ENCODE data around the gene TMEM219. TPM values are rescaled to one million over a fixed set of nuclear protein-coding genes. Genes with fewer than 3 reads are reported as not detected.
"Not testable (repeated sequence)": the region's sequence is repeated elsewhere in the genome, so short reads cannot be mapped to it uniquely, and the experiment has no call there.

Gene TMEM219
- total RNA-seq, 1 donor from 2014 or later: 82.4 TPM

GRCh38 chr16:29943846-29944799 is 17.8 kb upstream of the TMEM219 start:
- intact Hi-C loops (cut with DNase I): no loop called here
- ATAC-seq (peak; percentile 50), DNase-seq (ENCODE audit: low spot score) (no peak)

- ATAC-seq (no peak), DNase-seq (ENCODE audit: low spot score) (no peak)
- intact Hi-C loops (cut with DNase I): no loop called here
These were observed 14.0 kb upstream of the TMEM219 start for GRCh38 chr16:29947897-29948296.

GRCh38 chr16:29950806-29951461 is 10.9 kb upstream of the TMEM219 start:
- intact Hi-C loops (cut with DNase I): no loop called here
- DNase-seq (ENCODE audit: low spot score): no peak
- ATAC-seq: no peak

- ATAC-seq (no peak), DNase-seq (ENCODE audit: low spot score) (no peak)
- intact Hi-C loops (cut with DNase I): no loop called here
These were observed 10.1 kb upstream of the TMEM219 start for GRCh38 chr16:29951625-29952365.

- ATAC-seq: no peak
- no peak for DNase-seq (ENCODE audit: low spot score)
- intact Hi-C loops (cut with DNase I): no loop called here
These were observed 3.1 kb upstream of the TMEM219 start for GRCh38 chr16:29958756-29959155.

GRCh38 chr16:29959293-29959692 is 2.6 kb upstream of the TMEM219 start:
- intact Hi-C loops (cut with DNase I): no loop called here
- no peak for DNase-seq (ENCODE audit: low spot score)
- no peak for ATAC-seq

- ATAC-seq; intact Hi-C loops (cut with DNase I); DNase-seq (ENCODE audit: low spot score): not testable (repeated sequence)
These were observed 2.1 kb upstream of the TMEM219 start for GRCh38 chr16:29959821-29960220.

GRCh38 chr16:29961127-29961478 is 776 bp upstream of the TMEM219 start:
- intact Hi-C loops (cut with DNase I): no loop called here
- ATAC-seq (peak; percentile 2), DNase-seq (ENCODE audit: low spot score) (no peak)

- DNase-seq (ENCODE audit: low spot score): no peak
- ATAC-seq: peak; percentile 77
- intact Hi-C loops (cut with DNase I): no loop called here
These were observed 590 bp downstream of the TMEM219 start for GRCh38 chr16:29962344-29962994.

GRCh38 chr16:29963021-29963743 is 1.3 kb downstream of the TMEM219 start:
- ATAC-seq (peak; percentile 11), DNase-seq (ENCODE audit: low spot score) (no peak)
- intact Hi-C loops (cut with DNase I): no loop called here

GRCh38 chr16:29968205-29968604 is 6.3 kb downstream of the TMEM219 start:
- DNase-seq (ENCODE audit: low spot score) (no peak), ATAC-seq (no peak)
- intact Hi-C loops (cut with DNase I): no loop called here

- intact Hi-C loops (cut with DNase I): no loop called here
- no peak for DNase-seq (ENCODE audit: low spot score)
- ATAC-seq: no peak
These were observed 9.4 kb downstream of the TMEM219 start for GRCh38 chr16:29971304-29971703.

GRCh38 chr16:29972500-29972899 is 10.6 kb downstream of the TMEM219 start:
- DNase-seq (ENCODE audit: low spot score): no peak
- ATAC-seq: no peak
- intact Hi-C loops (cut with DNase I): no loop called here

- intact Hi-C loops (cut with DNase I): no loop called here
- no peak for ATAC-seq
- DNase-seq (ENCODE audit: low spot score): no peak
These were observed 11.1 kb downstream of the TMEM219 start for GRCh38 chr16:29972992-29973383.

- intact Hi-C loops (cut with DNase I): no loop called here
- DNase-seq (ENCODE audit: low spot score) (peak; percentile 99), ATAC-seq (peak; percentile 98)
These were observed 11.7 kb downstream of the TMEM219 start, which contains the start of gene TAOK2 for GRCh38 chr16:29973384-29974246. TSS of gene TAOK2 (plus strand) at chr16:29973868. CDS start at chr16:29977773, 3,905 bp downstream.

GRCh38 chr16:29974291-29975133 is 12.6 kb downstream of the TMEM219 start:
- no peak for ATAC-seq

GRCh38 chr16:29975134-29975538 is 13.3 kb downstream of the TMEM219 start:
- intact Hi-C loops (cut with DNase I): no loop called here
- ATAC-seq (no peak), DNase-seq (ENCODE audit: low spot score) (no peak)

More at GRCh38 chr16:29974291-29975133, 12.6 kb downstream of the TMEM219 start:
- no peak for DNase-seq (ENCODE audit: low spot score)
- intact Hi-C loops (cut with DNase I): no loop called here

Data from sciatic nerve (tissue), 2 donors.